SK-N-SH (cell line): ENCODE measurements around the gene ITSN2.

Source experiments
- EZH2phosphoT487 ChIP-seq: fragments of 200-600 bp; sonication (generic); IDR thresholded peaks from 2 replicates; pipeline ENCODE4 v1.6.1; 2017; ENCODE audit warnings: low read depth, mixed run types, mild to moderate bottlenecking, antibody characterized with exemption, moderate library complexity, borderline replicate concordance
- POLR2AphosphoS5 ChIP-seq: IDR thresholded peaks from 2 replicates; pipeline ENCODE4 v1.6.1; 2012; ENCODE audit warnings: low read depth, low read length
- RAD21 ChIP-seq: IDR thresholded peaks from 2 replicates; pipeline ENCODE4 v1.6.1; 2012; ENCODE audit warnings: mild to moderate bottlenecking, low read length
- SMC3 ChIP-seq: IDR thresholded peaks from 2 replicates; pipeline ENCODE4 v1.6.1; 2012; ENCODE audit warnings: low read depth, low read length, improper control_type of control experiment
- YY1 ChIP-seq: IDR thresholded peaks from 2 replicates; pipeline ENCODE4 v1.4.0; 2012; ENCODE audit warnings: low read depth, mild to moderate bottlenecking
- TF ChIP-seq, protein P1 (sequence below): fragments of 200-600 bp; sonication (generic); IDR thresholded peaks from 2 replicates; pipeline ENCODE4 v1.6.1; 2017; ENCODE audit warnings: antibody characterized with exemption, mild to moderate bottlenecking, moderate library complexity
- TF ChIP-seq, protein P2 (sequence below): IDR thresholded peaks from 2 replicates; pipeline ENCODE4 v1.4.0; 2012; ENCODE audit warnings: low read depth, borderline replicate concordance

DNA sequence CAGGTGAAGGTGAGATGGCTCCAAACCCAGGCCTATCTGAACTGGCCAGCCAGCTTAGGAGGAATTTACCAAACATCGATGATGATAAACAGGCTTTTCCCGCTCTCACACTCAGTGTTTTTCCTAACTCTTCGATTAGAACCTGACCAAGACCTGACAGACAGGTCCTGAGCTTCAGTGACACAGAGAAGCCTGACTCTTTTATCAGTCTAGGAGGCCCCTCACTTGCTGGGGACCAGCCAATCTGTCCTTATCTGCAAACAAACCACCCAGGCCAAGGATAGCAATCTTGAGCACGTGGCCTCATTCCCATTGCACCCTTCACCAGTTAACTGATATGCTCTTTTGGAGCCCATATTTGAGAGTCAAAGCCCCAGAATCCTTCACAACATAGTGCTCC is 1.9 kb upstream of the ITSN2 start:
- TF ChIP-seq RAD21 (no peak), POLR2AphosphoS5 (no peak), YY1 (no peak), EZH2phosphoT487 (no peak), SMC3 (no peak)
- TF ChIP-seq, protein P1, sequence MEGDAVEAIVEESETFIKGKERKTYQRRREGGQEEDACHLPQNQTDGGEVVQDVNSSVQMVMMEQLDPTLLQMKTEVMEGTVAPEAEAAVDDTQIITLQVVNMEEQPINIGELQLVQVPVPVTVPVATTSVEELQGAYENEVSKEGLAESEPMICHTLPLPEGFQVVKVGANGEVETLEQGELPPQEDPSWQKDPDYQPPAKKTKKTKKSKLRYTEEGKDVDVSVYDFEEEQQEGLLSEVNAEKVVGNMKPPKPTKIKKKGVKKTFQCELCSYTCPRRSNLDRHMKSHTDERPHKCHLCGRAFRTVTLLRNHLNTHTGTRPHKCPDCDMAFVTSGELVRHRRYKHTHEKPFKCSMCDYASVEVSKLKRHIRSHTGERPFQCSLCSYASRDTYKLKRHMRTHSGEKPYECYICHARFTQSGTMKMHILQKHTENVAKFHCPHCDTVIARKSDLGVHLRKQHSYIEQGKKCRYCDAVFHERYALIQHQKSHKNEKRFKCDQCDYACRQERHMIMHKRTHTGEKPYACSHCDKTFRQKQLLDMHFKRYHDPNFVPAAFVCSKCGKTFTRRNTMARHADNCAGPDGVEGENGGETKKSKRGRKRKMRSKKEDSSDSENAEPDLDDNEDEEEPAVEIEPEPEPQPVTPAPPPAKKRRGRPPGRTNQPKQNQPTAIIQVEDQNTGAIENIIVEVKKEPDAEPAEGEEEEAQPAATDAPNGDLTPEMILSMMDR, result no peak
- TF ChIP-seq, protein P2, sequence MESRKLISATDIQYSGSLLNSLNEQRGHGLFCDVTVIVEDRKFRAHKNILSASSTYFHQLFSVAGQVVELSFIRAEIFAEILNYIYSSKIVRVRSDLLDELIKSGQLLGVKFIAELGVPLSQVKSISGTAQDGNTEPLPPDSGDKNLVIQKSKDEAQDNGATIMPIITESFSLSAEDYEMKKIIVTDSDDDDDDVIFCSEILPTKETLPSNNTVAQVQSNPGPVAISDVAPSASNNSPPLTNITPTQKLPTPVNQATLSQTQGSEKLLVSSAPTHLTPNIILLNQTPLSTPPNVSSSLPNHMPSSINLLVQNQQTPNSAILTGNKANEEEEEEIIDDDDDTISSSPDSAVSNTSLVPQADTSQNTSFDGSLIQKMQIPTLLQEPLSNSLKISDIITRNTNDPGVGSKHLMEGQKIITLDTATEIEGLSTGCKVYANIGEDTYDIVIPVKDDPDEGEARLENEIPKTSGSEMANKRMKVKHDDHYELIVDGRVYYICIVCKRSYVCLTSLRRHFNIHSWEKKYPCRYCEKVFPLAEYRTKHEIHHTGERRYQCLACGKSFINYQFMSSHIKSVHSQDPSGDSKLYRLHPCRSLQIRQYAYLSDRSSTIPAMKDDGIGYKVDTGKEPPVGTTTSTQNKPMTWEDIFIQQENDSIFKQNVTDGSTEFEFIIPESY, result no peak
